NT2/D1 (cell line): Measurements from ENCODE around the gene PDSS2.

Experiments used
- SUZ12 ChIP-seq: IDR thresholded peaks from 2 replicates; pipeline ENCODE4 v1.6.1; 2011; ENCODE audit not compliant: insufficient read length, insufficient read depth; ENCODE audit errors: extremely low read depth
- YY1 ChIP-seq: IDR thresholded peaks from 2 replicates; pipeline ENCODE4 v1.6.1; 2011; ENCODE audit not compliant: insufficient read length, insufficient read depth
- ZNF274 ChIP-seq: IDR thresholded peaks from 2 replicates; pipeline ENCODE4 v1.6.1; 2011; ENCODE audit warnings: mild to moderate bottlenecking, low read depth, low read length

DNA sequence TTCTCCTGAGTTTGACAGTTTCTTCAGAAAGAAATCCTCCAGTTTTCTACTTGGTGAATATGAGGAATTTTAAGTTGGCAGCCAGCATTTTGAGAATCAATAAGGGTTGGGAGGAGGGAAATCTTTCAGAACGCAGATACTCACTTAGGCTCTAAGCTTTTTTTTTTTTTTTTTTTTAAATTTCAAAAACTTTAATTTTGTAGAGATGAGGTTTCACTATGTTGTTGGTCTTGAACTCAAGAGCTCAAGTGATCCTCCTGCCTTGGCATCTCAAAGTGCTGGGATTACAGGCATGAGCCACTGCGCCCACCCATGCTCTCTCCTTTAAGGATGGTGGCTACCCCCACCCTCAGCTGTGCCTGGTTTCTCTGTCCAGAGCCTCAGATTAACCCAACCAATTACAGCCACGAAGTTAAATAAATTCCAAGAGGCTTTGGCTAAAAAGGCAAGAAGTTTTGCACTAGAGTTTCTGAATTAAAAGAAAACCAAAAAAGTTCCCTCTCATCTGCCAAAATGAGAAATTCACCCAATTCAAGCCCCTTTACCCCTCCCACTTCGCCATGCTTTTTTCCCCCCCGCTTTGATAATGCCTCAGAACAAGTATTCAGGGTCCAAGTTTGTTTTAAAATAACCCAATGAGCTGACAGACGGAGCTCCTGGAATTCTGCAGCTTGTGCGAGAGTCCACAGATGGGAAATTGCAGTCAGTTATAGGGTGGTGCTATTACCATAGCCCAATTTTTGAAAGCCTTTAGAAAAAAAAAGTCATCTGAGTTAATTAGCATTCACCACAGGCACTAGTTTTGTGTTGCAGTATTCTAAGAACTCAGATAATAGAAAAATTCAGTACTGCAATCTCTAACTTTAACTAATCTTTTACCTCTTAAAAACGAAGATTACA lies 249.7 kb downstream of the PDSS2 start:
- TF ChIP-seq SUZ12 (no peak), YY1 (no peak), ZNF274 (no peak)
